HG03280 (cell line): ENCODE measurements around the gene MAP2K3.
A peak's percentile ranks its signal among the peaks of the same experiment; 100 is the strongest.
"Not testable (repeated sequence)": the region's sequence is repeated elsewhere in the genome, so short reads cannot be mapped to it uniquely, and the experiment has no call there.

ENCODE experiments used
- ATAC-seq: cut with Tn5 transposase; IDR thresholded peaks from one replicate; pipeline ENCODE4 v1.9.1; 2021; ENCODE audit warnings: mild to moderate bottlenecking, moderate library complexity; ENCODE audit not compliant: unreplicated experiment

The MAP2K3 gene

GRCh38 chr17:21310061-21310765, 25.7 kb downstream of the MAP2K3 start:
- ATAC-seq, result not testable (repeated sequence)

GRCh38 chr17:21310766-21311602, 26.5 kb downstream of the MAP2K3 start:
- not testable (repeated sequence) for ATAC-seq

- no peak for ATAC-seq
These were observed 28.8 kb downstream of the MAP2K3 start for GRCh38 chr17:21313320-21313719.

- ATAC-seq, result not testable (repeated sequence)
These were observed 29.2 kb downstream of the MAP2K3 start for GRCh38 chr17:21313761-21314160.

DNA sequence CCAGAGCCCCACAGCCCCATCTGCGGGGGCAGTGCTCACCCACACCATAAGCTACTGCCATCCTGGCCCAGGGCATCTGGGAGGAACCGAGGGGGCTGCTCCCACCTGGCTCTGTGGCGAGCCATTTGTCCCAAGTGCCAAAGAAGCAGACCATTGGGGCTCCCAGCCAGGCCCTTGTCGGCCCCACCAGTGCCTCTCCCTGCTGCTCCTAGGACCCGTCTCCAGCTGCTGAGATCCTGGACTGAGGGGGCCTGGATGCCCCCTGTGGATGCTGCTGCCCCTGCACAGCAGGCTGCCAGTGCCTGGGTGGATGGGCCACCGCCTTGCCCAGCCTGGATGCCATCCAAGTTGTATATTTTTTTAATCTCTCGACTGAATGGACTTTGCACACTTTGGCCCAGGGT, 29.8 kb downstream of the MAP2K3 start:
- not testable (repeated sequence) for ATAC-seq

GRCh38 chr17:21314701-21315111, 30.2 kb downstream of the MAP2K3 start:
- not testable (repeated sequence) for ATAC-seq

DNA sequence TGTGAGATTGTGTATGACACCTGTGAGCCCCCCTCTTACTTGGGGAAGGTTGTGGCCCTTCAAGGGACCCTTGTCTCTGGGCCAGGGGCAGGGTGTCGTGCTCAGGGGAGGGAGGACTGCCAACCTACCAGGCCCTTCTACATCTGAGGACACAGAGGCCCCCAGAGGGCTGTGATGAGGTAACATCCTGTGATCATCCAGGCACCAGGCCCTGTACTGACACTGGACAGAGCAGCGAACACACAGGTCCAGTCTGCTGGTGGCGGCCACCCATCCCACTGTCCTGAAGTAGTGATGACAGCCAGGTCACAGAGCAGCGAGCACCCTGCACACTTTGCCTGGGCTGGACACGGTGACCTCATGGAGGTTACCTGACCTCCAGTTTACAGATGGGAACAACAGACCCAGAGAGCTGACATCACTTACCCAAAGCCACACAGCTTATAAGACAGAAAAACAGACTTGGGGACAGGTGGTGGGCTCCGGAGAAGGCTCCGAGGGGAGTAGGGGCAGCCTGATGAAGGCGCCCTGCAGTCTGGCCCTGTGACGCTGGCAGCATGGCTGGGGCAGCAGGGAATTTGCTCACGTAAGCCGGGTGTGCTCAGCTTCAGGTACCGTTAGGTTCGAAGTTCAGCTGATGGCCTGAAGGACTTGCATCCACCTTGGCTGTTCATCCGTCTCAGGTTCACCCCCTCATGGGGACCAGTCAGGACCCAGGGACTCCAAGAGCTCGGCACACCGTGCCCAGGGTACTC, 30.9 kb downstream of the MAP2K3 start:
- not testable (repeated sequence) for ATAC-seq

GRCh38 chr17:21316212-21316886, 31.8 kb downstream of the MAP2K3 start:
- peak; percentile 39 for ATAC-seq

- ATAC-seq, result peak; percentile 21
These were observed 32.5 kb downstream of the MAP2K3 start for GRCh38 chr17:21316887-21317500.

GRCh38 chr17:21317821-21318220, 33.3 kb downstream of the MAP2K3 start:
- not testable (repeated sequence) for ATAC-seq

DNA sequence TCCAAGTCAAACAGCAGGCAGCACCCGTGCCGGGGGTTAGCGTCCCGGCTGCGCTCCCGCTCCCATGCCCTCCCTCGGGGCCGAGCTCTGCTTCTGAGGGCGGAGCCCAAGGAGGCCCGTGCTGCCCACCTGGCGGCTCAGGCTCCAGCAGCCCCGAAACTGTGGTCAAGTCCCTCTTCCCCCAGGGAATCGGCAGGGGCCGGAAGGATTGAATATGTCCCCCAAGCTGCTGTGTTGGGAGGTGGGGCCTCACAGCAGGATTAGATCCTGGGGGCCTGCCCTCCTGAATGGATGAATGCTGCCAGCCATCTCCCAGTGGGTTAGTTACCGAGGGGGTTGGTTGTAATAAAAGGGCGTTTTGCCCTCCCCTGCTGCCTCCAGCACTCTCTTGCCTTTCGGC, 33.9 kb downstream of the MAP2K3 start:
- ATAC-seq, result no peak

- ATAC-seq, result not testable (repeated sequence)
These were observed 34.3 kb downstream of the MAP2K3 start for GRCh38 chr17:21318856-21319255.

GRCh38 chr17:21319256-21319655, 34.7 kb downstream of the MAP2K3 start:
- not testable (repeated sequence) for ATAC-seq

- ATAC-seq, result not testable (repeated sequence)
These were observed 35.3 kb downstream of the MAP2K3 start for GRCh38 chr17:21319686-21320375.

- not testable (repeated sequence) for ATAC-seq
These were observed 35.9 kb downstream of the MAP2K3 start for GRCh38 chr17:21320430-21320829.

DNA sequence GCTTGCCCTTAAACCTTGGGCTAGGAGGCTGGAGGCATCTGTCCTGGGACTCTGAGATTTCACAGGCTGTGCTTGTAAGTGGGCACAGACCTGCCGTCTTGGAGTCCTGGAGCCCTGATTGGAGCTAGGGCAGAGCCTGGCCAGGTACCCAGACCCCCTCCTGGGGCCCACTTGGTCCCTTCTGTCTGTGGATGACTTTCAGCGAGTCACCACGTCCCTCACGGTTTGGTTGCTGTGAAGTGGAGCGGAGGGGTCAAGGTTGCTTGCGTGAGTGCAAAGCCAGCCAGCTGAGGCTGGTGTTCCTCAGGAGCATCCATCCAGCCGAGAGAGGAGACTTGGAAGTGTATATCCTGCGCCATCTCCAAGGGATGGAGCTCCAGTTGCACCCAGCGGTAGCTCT, 36.5 kb downstream of the MAP2K3 start:
- not testable (repeated sequence) for ATAC-seq

GRCh38 chr17:21321744-21322191, 37.3 kb downstream of the MAP2K3 start:
- ATAC-seq, result not testable (repeated sequence)

- not testable (repeated sequence) for ATAC-seq
These were observed 39.0 kb downstream of the MAP2K3 start for GRCh38 chr17:21323257-21324111.

DNA sequence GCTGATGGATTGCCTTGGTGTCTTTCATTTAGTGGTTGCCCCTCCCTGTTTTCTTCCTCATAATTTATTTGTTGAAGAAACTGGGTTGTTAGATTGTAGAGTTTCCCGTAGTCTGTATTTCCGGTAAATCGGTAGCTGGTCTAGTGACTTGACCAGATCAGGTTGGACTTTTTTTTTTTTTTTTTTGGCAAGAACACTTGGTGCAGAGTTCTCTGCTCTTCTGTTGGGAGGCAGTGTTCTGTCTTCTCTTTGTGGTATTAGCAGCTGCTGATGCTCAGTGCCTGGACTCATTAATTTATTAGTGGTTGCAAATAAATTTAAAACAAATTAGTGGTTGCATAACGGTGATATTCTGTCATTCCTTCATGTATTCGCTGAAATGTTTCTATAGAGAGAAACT, 40.2 kb downstream of the MAP2K3 start:
- not testable (repeated sequence) for ATAC-seq
